Right atrium auricular region (tissue), 2 donors: ENCODE results near the gene ICAM3. TPM values are rescaled to one million over a fixed set of nuclear protein-coding genes. Genes with fewer than 3 reads are reported as not detected.

Source experiments
- DNase-seq: peaks from one replicate; pipeline ENCODE4 v3.0.0-alpha.2; 2019; ENCODE audit warnings: low spot score
- H3K27ac ChIP-seq, 2 donors: fragments of 200-600 bp; sonication (generic); 1 replicate in 1 of 2; 2 replicates in 1 of 2; pipeline ENCODE4 v1.5.1; 2016 to 2019
- H3K27me3 ChIP-seq, 2 donors: fragments of 200-600 bp; sonication (generic); one replicate each; pipeline versions ENCODE4 v1.5.1 to v1.6.0; 2017 to 2019
- H3K36me3 ChIP-seq: fragments of 200-600 bp; sonication (generic); one replicate; pipeline ENCODE4 v1.5.1; 2016
- H3K4me1 ChIP-seq, 2 donors: fragments of 200-600 bp; sonication (generic); one replicate each; pipeline versions ENCODE4 v1.5.1 to v1.6.0; 2017 to 2019
- H3K4me3 ChIP-seq, 2 donors: fragments of 200-600 bp; sonication (generic); 1 replicate in 1 of 2; 2 replicates in 1 of 2; pipeline ENCODE4 v1.5.1; 2017 to 2019; ENCODE audit warnings: mild to moderate bottlenecking in 1 of 2, moderate library complexity in 1 of 2
- H3K9me3 ChIP-seq, 2 donors: fragments of 200-600 bp; sonication (generic); one replicate each; pipeline ENCODE4 v1.5.1; 2019
- CTCF ChIP-seq, 2 donors: fragments of 200-600 bp; sonication (generic); IDR thresholded peaks; one replicate each; pipeline ENCODE4 v1.5.1; 2019; ENCODE audit warnings: antibody characterized with exemption in 2 of 2
- total RNA-seq, 2 donors: library from RNA; depleted of rRNA; stranded (reverse); fragments of >200 nt; gene quantifications; one replicate each; pipeline ENCODE4 v1.1.0, GENCODE V29; 2016

ICAM3 gene
- total RNA-seq, 2 donors from 2014 or later, result 5.3 to 7.1 TPM

DNA sequence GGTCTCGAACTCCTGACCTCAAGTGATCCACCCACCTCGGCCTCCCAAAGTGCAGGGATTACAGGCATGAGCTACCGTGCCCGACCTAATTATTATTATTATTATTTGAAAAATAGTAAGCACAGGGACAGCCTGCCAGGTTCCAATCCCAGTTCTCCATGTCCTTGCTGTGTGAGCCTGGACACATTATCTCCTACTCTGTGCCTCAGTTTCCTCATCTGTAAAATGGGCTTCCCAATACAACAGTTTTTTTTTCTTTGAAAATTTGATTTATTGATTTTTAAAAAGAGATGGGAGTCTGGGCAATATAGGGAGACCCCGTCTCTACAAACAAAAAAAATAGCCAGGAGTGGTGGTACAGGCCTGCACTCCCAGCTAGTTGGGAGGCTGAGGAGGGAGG is 33.1 kb downstream of the ICAM3 start:
- Histone ChIP-seq H3K27me3 (no peaks in the 10 kb centered on the region), H3K9me3 (no peaks in the 10 kb centered on the region), H3K27ac (no peak overlapping the region), H3K4me1 (no peaks in the 10 kb centered on the region), H3K36me3 (no peaks in the 10 kb centered on the region), H3K4me3 (no peak overlapping the region)
- no peak for DNase-seq
- no peak for TF ChIP-seq CTCF (IDR thresholded peaks at IDR 0.05)

GRCh38 chr19:10305139-10305806 is 34.2 kb downstream of the ICAM3 start:
- H3K27ac ChIP-seq, result no peak overlapping the region
- no peak overlapping the region for H3K4me3 ChIP-seq
- TF ChIP-seq CTCF (IDR thresholded peaks at IDR 0.05), result no peak

GRCh38 chr19:10299545-10300458 is 39.6 kb downstream of the ICAM3 start:
- Histone ChIP-seq H3K4me1 (peaks cover 0 to 13% of the 10 kb centered on the region in 2 donors), H3K9me3 (no peaks in the 10 kb centered on the region), H3K27ac (no peak overlapping the region), H3K36me3 (no peaks in the 10 kb centered on the region), H3K27me3 (peaks cover 0 to 15% of the 10 kb centered on the region in 2 donors), H3K4me3 (no peak overlapping the region)
- no peak for DNase-seq
- no peak for TF ChIP-seq CTCF (IDR thresholded peaks at IDR 0.05)

More at GRCh38 chr19:10305139-10305806, 34.2 kb downstream of the ICAM3 start:
- Histone ChIP-seq H3K4me1 (no peaks in the 10 kb centered on the region), H3K9me3 (no peaks in the 10 kb centered on the region), H3K27me3 (no peaks in the 10 kb centered on the region), H3K36me3 (no peaks in the 10 kb centered on the region)
- DNase-seq, result no peak

GRCh38 chr19:10295847-10296591 is 43.4 kb downstream of the ICAM3 start:
- DNase-seq, result no peak
- peak overlapping the region in 1 of 2 donors; percentile 29 for H3K4me3 ChIP-seq
- H3K27me3 ChIP-seq, result peaks cover 23 to 36% of the 10 kb centered on the region in 2 donors
- H3K4me1 ChIP-seq, result peaks cover 0 to 37% of the 10 kb centered on the region in 2 donors
- no peak for TF ChIP-seq CTCF (IDR thresholded peaks at IDR 0.05)
- no peaks in the 10 kb centered on the region for H3K9me3 ChIP-seq
- no peak overlapping the region for H3K27ac ChIP-seq
- H3K36me3 ChIP-seq, result no peaks in the 10 kb centered on the region

DNA sequence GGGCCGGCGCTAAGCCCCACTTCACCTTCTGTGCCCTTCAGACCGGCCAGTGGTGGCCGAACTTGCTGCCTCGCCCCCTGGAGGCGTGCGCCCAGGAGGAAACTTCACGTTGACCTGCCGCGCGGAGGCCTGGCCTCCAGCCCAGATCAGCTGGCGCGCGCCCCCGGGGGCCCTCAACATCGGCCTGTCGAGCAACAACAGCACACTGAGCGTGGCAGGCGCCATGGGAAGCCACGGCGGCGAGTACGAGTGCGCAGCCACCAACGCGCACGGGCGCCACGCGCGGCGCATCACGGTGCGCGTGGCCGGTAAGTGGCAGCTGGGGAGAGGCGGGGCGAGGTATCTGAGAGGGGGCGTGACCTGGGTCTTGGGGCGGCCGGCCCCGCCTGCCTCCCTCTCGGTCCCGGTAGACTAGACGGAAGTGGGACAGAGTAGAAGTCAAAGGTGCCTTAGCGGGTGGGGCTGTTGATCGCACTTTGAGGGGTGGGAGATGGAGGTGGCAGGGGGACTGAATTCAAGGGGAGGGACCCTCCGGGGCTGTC is 44.0 kb downstream of the ICAM3 start:
- H3K9me3 ChIP-seq, result no peaks in the 10 kb centered on the region
- peaks cover 23 to 43% of the 10 kb centered on the region in 2 donors for H3K27me3 ChIP-seq
- no peak overlapping the region for H3K27ac ChIP-seq
- TF ChIP-seq CTCF (IDR thresholded peaks at IDR 0.05), result no peak
- H3K4me1 ChIP-seq, result peaks cover 0 to 43% of the 10 kb centered on the region in 2 donors
- DNase-seq, result no peak
- no peaks in the 10 kb centered on the region for H3K36me3 ChIP-seq
- peak overlapping the region in 1 of 2 donors; percentile 29 for H3K4me3 ChIP-seq
